PFSK-1 (cell line): ENCODE measurements around the gene PRKCE.
A peak's percentile ranks its signal among the peaks of the same experiment; 100 is the strongest.

Experiments used
- FOXP2 ChIP-seq: optimal IDR thresholded peaks from 2 replicates; pipeline ENCODE3; 2011; ENCODE audit warnings: borderline replicate concordance, control low read depth, inconsistent platforms; ENCODE audit not compliant: insufficient read depth; ENCODE audit errors: extremely low read length, extremely low read depth
- POLR2AphosphoS5 ChIP-seq: IDR thresholded peaks from 2 replicates; pipeline ENCODE4 v1.6.1; 2012; ENCODE audit warnings: low read depth, mild to moderate bottlenecking, control low read depth, low read length, moderate library complexity
- SIN3A ChIP-seq: IDR thresholded peaks from 2 replicates; pipeline ENCODE4 v1.6.1; 2012; ENCODE audit warnings: mild to moderate bottlenecking, low read length, moderate library complexity, borderline replicate concordance; ENCODE audit not compliant: insufficient read depth
- TAF1 ChIP-seq: IDR thresholded peaks from 2 replicates; pipeline ENCODE4 v1.6.1; 2012; ENCODE audit warnings: low read length, control low read depth, borderline replicate concordance; ENCODE audit not compliant: insufficient read depth
- TF ChIP-seq, protein P1 (sequence below), 2 experiments: IDR thresholded peaks; 2 replicates each; pipeline versions ENCODE4 v1.6.1 to v1.8.0; 2011 to 2012; ENCODE audit warnings: low read depth in 2 of 2, low read length in 2 of 2, control low read depth in 1 of 2, inconsistent platforms in 1 of 2, mild to moderate bottlenecking in 1 of 2, moderate library complexity in 1 of 2; ENCODE audit not compliant: insufficient read depth in 1 of 2

The PRKCE gene

DNA sequence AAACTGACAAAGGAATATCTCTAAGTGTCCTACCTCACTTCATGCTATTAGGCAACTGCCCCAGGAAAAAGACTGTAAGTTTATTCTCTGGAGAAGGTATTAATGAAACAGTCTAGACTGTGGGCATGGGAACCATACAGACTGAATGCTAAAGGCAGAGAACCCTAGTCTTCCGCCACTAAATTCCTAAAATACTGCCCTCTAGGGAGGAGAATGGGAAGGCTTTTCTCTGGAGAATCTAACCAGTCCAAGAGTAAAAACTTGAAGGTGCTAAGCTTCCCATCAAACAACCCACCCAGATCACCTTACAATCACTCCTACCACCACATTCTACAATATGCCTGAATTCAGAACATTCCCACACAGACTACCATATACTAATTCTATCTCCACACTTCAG, 43.8 kb upstream of the PRKCE start:
- no peak for TF ChIP-seq SIN3A
- no peak for TF ChIP-seq FOXP2
- no peak for TF ChIP-seq TAF1
- TF ChIP-seq, protein P1, sequence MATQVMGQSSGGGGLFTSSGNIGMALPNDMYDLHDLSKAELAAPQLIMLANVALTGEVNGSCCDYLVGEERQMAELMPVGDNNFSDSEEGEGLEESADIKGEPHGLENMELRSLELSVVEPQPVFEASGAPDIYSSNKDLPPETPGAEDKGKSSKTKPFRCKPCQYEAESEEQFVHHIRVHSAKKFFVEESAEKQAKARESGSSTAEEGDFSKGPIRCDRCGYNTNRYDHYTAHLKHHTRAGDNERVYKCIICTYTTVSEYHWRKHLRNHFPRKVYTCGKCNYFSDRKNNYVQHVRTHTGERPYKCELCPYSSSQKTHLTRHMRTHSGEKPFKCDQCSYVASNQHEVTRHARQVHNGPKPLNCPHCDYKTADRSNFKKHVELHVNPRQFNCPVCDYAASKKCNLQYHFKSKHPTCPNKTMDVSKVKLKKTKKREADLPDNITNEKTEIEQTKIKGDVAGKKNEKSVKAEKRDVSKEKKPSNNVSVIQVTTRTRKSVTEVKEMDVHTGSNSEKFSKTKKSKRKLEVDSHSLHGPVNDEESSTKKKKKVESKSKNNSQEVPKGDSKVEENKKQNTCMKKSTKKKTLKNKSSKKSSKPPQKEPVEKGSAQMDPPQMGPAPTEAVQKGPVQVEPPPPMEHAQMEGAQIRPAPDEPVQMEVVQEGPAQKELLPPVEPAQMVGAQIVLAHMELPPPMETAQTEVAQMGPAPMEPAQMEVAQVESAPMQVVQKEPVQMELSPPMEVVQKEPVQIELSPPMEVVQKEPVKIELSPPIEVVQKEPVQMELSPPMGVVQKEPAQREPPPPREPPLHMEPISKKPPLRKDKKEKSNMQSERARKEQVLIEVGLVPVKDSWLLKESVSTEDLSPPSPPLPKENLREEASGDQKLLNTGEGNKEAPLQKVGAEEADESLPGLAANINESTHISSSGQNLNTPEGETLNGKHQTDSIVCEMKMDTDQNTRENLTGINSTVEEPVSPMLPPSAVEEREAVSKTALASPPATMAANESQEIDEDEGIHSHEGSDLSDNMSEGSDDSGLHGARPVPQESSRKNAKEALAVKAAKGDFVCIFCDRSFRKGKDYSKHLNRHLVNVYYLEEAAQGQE (IDR thresholded peaks at IDR 0.05; ENCODE audit: insufficient read depth in 1 of 2, low read depth in 2 of 2, low read length in 2 of 2), result no peak
- no peak for TF ChIP-seq POLR2AphosphoS5

DNA sequence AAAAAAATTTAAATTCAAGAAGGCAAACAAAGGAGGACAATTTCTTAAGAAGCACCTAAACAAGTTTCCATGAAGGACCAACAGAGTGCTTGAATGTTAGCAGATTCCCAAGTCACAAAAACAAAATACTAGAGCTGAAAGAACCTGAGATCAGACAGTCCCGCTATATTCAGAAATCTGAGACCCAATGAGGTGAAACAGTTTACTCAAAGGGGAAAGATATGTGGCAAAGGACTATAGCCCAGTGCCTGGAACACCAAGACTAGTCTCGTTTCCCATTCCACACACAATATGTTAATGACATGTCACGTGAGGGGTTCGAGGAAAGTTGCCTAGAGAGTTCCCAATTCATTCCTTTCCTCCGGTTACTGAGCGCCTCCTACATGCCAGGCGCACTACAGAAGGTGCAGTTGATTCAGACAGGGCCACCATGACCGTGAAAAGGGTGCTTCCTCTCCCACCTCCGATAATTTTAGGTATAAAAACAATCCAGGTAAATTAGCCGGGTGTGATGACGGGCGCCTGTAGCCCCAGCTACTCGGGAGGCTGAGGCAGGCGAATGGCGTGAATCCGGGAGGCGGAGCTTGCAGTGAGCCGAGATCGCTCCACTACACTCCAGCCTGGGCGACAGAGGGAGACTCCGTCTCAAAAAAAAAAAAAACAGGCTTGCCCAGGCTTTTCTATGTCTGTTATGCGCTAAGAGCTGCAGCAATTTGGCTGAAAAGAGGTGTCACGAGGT, 41.0 kb upstream of the PRKCE start:
- TF ChIP-seq POLR2AphosphoS5 (no peak; the same call in 1 of the 2 replicates), TAF1 (peak; percentile 54; the same call in 1 of the 2 replicates)

DNA sequence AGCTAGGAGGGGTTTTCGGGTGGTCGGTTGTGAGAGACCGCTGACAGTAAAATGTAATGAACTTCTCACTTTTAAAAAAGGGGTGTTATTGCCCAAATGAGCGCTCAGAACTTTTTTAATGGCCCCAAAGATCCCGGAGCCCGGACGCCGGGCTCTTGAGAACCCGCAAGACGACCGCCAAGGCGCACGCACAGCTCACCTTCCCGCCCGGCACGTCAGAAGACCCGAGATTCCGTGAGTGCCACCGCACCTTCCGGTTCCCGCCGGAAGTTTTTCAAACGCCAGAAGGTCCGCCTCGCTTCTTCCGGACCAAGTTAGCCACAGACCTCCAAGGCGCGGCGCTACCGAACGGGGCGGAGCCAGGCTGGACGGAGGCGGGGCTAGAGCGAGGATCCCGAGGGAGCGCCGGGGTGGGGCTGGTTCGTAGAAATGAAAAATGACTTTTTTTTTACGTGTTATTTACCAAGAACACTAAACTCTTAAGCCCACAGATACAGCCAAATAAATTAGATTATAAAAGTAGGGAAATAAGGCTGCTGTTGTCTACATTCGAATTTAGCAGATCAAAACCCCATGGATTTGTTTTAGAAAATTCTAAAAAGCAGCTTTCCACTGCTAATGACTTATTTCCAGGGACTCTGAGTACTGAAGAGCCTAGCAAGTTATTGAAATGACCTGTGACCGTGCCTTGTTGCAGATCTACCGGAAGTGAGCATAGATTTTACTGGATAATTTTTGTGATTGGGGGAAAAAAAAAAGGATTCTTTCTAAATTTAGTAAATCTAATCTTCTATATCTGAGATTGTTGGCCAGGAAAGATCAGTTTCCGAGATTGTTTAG, 40.2 kb upstream of the PRKCE start, which contains the start of gene SRBD1:
Gene SRBD1, minus strand, starts transcription at position 248 of the 840 bp plus-strand sequence. CDS start 5,826 bp downstream, outside the sequence.
- TF ChIP-seq, protein P1 (IDR thresholded peaks at IDR 0.05; ENCODE audit: insufficient read depth in 1 of 2, low read depth in 2 of 2, low read length in 2 of 2), result 0 out of 4 replicates have a peak, but pooled peaks of 1 of the 2 experiments have one; percentile 14
- no peak for TF ChIP-seq SIN3A
- TF ChIP-seq POLR2AphosphoS5, result peak; percentile 93
- peak; percentile 31 for TF ChIP-seq FOXP2
- TF ChIP-seq TAF1, result 0 out of 2 replicates have a peak, but pooled peaks have one; percentile 46

DNA sequence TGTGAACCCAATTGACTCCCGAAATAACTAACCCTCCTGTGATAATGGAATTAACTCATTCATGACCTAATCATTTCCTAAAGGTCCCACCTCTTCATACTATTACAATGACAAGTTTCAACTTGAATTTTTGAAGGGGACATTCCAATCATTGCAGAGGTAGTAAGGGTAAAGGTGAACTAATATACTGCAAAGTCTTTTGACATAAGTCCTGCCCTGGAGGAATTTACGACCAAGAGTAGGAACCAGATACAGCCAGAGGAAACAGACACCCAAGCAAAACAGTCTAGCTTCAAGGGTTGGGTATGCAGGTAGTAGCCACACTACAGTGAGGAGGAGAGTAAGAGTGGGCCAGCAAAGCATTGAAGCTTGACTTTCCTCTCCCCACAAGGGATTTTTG, 39.2 kb upstream of the PRKCE start:
- TF ChIP-seq FOXP2 (no peak), POLR2AphosphoS5 (no peak), TAF1 (no peak), SIN3A (no peak)
- TF ChIP-seq, protein P1 (IDR thresholded peaks at IDR 0.05; ENCODE audit: insufficient read depth in 1 of 2, low read depth in 2 of 2, low read length in 2 of 2), result no peak

DNA sequence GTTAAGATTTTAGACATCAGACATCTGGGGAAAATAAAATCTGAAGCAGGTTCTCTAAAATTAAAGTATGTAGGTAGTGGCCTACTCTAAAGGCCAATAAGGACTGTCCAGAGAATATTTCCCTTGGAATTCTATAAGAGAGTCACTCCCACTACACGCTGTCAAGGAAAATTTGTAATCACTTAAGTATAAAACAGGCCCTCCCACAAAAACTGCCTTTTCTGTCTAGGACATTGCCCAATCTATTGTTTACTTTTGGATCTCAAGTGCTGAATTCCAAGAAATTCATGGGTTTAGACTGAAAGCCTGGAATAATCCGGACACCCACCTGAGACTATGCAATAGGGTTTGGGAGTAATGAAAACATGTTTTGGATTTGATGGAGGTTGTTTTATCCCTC, 38.7 kb upstream of the PRKCE start:
- TF ChIP-seq TAF1 (no peak), SIN3A (no peak), POLR2AphosphoS5 (no peak), FOXP2 (no peak)
- TF ChIP-seq, protein P1 (IDR thresholded peaks at IDR 0.05; ENCODE audit: insufficient read depth in 1 of 2, low read depth in 2 of 2, low read length in 2 of 2), result no peak
